CD4-positive, alpha-beta T cell treated with Interleukin-6 for 4 hours (primary cell): ENCODE measurements around the gene RXRA.

ENCODE experiments used
- DNase-seq: peaks from one replicate; pipeline ENCODE4 v3.0.0-alpha.2; 2020; ENCODE audit warnings: mixed read lengths

The RXRA gene

DNA sequence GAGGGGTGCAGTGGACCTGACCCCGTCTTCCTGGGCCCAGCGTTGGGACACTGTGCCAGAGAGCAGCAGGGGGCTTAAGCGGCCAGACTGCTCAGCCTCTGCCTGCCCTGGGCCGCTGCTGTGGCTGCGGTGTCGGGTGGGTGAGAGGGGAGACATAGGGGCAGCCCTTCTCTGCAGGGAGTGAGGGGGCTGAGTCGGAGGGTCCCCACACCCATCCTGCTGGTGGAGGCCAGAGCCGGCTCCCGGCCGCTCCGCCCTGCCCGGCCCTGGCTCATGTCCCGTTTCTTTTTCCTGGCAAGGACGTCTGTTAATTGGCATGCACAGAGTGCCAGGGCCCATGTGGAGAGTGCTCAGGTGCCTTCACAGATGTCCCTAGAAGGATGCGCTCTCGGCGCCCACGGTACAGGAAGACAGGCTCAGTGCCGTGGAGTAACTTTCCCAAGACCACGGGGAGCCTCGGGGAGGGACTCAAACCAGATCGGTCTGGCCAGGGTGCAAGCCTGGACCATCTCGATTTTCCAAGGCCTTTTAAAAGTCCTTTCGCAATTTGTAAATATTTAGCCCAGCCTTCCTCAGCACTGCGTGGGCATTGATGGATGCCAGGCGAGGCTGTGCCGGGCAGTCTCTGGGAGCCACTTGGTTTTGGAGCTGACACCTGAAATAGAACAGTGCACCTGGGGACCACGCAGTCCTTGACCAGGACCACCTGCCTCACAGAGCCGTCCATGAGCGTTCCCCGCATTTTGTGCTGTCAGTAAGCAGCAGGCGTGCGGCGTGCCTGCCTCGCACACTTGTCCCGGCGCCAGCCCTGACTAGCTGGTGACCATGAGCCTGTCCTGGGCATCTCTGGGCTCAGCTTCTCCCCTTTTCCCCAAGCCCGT is 60.9 kb downstream of the RXRA start:
- DNase-seq: no peak

DNA sequence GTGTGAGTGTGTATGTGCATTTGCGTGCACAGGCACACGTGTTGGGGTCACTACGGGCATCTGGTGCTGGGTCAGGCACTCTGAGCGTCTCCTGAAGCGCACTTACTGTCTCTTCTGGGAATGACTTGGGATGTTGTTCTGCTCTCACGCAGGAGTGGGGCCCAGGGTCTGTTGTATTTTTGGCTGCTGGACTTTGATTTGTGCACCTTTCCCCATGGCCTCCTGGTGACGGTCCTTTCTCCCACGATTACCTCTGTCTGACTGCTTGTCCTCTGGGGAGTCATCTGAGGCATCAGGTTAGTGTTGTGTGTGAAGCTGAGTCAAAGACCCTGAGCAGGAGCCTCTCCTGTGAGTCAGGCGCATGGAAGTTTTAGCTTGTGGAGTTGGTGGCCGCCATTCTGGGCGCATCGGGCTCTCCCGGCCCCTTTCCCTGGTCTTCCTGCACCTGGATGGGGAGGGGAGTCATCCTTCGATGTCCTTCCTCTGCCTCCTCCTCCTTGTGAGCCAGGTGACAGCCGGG is 62.1 kb downstream of the RXRA start:
- no peak for DNase-seq

DNA sequence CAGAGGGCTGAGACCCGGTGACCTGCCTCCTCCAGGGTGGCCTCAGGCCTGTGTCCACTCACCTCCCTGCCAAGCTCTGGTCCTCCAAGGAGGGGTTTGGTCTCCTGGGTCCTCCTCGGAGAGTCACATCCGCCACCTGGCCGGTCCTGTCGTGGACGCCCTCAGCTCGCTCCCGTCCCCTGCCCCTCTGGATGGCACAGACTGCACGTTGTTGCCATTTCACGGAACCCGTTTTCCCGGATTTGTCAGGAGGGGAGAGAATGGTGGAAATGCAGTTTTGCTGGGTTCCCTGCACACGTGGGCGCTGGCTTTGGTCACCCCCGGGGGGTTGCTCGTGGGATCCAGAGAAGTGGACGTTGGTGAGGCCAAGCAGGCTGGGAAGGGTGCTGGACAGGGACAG is 62.7 kb downstream of the RXRA start:
- no peak for DNase-seq

DNA sequence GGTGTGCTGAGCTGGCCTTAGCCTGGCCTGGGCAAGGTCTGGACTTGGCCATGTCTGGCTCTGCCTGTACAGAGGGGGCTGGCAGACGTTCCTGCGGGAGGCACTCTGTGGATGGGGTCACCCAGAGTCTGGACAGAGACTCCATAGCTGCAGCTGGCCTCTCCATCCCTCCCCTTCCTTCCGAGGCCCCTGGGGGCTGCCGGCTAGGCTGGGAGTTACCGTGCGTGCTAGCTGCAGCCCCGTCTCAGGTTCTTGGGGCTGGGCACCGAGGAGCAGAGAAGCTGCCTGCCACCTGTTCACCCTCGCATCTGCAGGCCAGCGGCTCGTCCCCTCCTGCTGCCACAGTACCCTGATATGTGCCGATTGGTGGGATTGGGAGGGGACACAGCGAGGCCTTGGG is 63.4 kb downstream of the RXRA start:
- DNase-seq: no peak

DNA sequence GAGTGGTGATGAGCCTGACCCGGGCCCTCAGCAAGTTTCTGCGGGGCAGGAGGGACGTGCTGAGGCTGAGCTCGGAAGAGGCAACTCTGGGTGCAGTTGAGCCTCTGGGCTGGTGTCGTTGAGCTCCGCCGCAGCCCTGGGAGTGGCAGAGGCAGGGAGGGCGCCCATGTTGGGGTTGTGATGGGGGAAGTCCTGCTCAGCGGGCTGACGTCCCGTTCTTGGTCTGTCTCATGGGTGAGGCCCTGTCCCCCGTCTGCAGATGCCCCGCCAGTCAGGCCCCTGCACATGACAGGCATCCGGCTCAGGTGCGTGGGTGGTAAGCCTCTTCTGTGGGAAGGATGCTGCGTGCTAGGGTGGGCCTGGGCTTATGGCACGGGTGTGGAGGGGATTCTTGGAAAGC is 64.3 kb downstream of the RXRA start:
- peak; percentile 71 for DNase-seq

DNA sequence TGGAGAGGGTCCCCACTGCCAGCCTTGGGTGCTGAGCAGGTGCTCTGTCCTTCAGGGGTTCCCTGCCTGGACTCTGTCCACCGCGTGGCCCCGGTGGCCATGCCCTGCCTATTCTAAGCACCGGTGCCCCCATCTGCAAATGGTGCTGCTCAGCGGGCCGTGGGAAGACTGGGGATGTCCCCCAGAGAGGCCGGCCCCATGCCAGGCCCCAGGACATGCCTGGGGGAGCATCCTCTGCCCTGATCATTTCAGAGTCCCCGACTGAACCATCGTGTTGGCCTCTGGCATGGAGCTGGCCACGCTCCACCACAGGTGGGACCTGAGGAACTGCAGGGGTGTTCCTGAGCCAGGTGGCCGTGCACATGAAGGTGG is 64.7 kb downstream of the RXRA start:
- DNase-seq: no peak

DNA sequence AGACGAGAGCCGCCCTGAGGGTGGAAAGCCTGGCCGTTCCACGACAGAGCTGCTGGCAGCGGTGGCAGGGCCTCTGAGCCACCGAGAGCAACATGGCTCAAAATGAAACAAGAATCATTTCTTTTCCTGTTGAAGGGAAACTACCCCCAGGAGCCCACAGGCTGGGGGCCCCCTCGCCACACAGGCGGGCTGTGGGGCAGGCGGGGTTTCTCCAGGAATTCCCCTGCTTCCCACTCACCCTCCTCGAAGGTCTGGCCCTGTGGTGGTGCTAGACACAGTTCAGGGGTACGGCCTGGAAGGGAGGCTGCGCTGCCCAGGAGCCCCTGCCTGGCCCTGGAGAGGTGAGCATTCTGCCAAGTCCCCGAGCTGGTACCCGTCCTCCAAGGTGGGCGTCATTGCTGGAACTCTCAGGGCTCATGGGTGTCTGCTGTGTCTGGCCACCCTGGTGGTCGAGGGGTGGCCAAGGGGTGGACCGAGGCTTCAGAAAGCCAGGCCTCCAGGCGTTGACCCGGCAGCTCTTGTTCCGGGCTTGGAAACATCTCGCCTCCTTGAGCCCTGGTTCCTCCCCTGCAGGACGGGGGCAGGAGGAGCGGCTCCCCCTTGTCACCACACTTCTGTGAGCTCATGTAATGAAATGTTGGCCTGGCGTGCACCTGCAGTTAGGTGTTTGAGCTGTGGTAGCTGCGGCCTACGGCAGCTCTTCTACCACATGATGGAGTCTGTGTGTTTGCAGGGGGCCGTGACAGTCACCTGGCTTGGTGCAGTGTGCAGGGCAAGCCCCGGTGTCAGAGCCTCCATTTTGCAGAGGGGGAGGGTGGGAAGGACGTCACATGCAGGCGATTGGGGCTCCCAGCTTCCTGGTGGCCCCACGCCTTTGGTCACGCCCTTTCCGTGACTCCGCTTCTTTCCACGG is 65.3 kb downstream of the RXRA start:
- peak; percentile 65 for DNase-seq

DNA sequence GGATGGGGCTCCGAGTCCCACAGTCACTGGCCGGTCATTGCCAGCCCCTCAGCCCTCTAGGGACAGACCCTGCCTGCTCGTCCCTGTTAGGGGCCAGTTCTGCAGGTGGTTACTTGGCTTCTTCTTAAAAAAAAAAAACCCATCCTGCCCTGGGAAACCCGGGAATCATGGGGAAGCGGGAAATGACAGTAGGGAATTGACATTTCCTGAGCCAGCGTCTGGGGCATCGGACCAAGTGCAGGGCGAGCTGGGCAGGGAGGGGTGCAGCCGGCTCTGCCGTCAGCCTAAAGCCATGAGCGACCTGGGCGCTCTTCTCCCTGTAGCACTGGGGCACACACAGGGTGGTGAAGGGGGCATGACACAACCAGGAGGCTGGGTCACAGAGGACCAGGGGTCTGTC is 66.6 kb downstream of the RXRA start:
- no peak for DNase-seq

DNA sequence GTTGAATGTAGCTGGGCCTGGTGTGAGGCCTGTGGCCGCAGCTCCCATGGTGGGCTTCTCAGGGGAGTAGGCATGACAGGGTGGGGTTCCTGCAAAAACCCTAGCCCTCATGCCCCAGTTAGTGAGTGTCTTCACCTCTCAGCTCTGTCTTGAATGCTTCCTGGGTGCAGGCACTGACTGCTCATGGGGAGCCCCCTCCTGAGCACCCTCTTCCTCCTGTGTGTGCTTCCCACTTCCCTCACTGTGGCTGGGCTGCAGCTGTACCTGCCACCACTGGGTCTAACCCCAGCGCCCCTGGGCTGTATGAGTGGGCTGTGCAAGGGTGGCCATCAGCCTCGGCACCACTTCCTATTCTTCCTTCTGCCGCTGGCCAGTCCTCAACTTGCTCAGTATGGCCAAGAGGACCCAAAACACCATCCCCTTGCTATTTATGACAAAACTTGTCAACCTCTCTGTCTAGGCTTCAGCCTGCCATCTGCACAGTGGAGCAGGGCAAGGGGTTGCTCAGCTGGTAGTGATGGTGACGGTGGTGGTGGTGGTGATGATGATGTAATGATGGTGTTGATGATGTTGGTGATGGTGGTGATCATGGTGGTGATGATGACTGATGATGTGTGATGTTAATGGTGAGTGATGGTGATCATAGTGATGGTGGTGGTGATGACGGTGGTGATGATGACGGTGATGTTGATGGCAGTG is 67.5 kb downstream of the RXRA start:
- DNase-seq: no peak

DNA sequence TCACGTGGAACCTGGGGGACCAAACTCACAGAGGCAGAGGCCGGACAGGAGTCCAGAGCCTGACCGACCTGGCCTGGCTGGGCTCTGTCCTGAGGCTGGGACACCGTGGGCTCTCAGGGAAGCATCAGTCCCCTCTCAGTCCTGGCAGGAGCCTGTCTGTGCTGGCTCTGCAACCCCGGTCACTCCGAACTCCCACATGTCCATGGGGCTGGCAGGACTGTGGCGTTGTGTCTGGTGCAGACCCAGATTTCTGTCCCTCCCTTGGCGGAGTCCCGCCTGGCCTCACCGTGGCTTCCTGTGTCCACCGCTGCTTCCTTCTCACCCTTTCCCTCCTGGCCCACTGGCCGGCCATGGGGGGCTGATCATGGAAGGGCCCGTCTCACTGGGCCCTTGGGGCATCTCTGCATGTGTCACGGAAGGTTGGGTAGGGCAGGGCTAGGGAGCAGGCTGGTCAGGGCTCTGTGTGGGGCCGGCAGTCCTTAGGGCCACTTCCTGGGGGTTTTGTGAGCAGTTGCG is 68.8 kb downstream of the RXRA start:
- no peak for DNase-seq

DNA sequence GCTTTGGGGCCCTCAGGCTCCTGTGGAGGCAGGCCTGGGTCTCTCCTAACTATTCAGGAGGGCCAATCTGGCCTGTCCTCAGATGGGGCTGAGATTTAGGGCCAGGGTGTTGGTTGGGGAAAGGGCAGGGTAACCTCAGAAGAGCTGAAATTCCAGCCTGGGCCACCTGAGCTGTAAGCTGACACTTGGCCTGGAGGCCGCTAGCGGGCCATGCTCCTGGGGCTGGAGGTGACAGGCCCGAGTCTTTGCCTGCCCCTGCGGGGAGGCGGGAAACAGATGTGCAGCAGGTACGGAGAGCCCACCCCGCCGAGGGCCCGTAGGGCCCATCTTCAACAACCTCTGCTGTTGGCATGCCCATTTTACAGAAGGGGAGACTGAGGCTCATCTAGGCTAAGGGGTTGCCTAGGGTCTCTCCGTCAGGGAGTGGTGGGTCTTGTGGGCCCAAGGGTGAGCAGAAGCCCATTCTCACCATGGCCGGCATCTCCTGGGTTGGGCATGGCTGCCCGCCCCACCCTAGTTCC is 69.5 kb downstream of the RXRA start:
- DNase-seq: no peak

DNA sequence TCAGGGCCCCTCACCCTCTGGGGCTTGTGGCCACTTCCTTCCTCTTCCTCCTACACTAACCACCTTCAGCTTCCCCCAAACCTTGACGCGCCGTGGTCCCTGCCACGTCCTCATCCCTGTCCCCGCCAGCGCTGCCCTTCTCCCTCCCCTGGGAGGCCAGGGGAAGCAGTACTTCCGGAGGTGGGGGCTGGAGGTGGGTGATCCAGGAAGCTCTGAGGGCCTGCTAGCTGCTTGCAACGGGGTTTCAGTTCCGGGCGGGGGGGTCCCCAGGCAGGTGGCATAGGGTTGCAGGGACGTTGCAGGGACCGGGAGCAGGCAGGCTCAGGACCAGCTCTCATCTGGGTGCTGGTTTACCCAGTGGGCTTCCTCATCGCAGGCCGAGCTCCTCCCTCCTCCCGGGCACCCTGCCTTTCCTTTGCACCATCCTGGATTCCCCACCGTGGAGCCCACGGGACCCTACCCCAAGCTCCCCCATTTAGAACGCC is 70.0 kb downstream of the RXRA start:
- peak; percentile 56 for DNase-seq

DNA sequence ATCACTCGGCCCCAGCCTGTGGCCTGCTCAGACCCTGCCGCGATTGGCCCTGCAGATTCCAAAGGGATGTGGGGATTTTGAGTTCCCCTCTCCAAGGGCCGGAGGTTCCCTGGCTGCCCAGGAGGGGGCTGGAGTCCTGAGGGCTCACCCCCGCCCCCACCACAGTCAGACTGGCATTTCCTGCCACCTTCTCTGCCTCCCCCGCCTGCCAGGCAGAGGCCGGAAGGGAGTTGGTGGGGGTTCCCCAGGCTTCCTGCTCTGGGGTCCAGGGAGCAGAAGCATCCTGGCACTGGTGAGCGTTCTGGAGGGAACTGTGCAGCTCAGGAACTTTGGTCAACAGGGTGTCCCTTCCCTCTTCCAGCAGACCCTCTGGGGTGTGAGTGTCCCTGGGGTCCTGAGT is 70.6 kb downstream of the RXRA start:
- peak; percentile 74 for DNase-seq

DNA sequence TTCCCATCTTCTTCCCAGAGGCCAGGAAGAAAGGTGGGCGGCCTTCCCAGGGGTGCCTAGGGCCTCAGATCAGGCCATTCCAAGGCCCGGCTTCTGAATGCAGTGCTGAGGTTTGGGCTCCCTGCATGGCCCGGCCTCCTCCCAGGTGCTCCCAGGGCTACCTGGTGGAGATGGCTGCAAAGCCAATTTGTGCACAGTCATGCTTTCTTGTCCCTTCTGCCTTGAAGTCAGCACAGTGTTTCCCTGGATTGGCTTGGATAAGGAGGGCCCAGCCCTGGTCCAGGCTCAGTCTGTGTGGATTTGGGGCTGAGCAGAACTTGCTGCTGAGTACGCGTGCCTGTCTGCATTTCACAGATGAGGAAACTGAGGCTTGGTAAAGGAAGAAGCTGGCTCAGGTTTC is 72.5 kb downstream of the RXRA start:
- DNase-seq: no peak

DNA sequence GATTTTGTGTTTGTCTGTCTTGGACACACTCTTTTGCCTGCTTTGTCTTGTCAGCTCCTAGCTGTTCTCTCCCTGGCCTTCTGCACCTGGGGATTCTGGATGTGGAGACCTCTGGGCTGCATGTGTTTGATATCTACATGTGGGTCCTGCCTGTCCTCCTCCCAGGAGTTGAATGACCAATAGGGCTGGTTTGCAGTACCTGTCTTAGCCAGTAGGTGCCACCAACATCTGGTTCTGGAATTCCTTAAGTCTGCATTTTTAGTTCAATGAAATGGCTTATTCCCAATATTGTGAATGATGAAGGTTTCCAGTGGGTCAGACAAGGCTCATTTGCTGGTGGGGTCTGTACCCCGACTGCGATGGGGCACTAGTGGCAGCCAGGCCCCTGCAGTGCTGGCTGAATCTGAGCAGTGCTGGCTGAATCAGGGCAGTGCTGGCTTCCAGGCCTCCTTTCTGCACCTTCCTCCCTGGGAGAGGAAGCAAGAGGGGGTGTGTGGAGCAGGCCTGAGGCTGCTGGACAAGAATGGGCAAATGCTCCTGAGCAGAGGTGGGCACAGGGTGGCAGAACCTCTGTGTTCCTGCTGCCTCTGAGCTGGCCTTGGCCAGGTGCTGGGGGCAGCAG is 73.3 kb downstream of the RXRA start:
- no peak for DNase-seq

DNA sequence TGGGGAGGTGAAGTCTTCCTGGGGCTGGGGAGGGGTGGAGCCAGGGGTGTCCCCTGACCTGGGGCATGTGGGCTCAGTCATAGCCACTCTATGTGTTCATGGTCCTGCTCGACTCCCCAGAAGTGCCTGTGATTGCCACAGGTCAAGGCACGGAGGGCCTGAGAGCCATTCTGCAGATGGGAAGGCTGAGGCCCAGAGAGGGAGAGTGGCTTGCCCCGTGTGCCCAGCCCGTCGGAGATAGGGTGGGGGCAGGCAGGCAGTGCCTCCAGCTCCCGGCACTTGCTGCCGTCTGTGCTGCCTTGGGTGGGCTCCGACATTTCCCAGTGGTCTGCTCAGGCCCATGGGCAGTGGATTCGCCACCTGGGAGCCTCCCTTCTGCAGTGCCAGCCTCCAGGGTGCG is 74.0 kb downstream of the RXRA start:
- DNase-seq: no peak

DNA sequence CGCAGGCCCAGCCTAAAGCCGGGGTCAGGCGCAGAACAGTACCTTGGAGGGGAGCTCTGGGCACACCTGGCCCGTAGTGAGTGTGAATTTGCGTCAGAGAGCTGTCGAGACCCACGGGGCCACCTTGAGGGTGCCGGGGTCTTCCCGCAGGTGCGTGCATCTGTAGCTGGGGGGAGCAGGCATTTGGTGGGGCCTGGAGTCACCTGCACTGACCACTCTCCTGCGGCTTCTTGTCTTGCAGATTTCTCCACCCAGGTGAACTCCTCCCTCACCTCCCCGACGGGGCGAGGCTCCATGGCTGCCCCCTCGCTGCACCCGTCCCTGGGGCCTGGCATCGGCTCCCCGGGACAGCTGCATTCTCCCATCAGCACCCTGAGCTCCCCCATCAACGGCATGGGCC is 75.1 kb downstream of the RXRA start:
- DNase-seq: no peak

DNA sequence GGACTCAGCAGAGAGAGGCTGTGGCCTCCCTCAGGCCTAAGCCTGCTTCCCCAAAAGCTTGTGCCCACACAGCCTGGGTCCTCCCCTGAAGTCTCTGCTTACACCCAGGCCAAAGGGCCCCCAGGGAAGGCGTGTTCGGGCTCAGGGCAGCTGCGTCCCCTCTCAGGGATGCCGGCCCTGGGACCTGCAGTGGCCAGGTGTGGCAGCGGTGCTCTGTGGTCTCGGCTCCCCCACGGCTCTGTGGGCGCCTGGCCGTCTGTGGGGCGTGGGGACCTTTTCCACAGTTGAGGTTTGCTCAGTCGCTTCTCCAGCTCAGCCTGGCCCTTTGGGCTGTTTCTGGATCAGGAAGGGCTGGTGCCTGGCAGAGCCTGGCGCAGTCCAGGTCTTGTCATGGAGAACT is 75.9 kb downstream of the RXRA start:
- DNase-seq: no peak

DNA sequence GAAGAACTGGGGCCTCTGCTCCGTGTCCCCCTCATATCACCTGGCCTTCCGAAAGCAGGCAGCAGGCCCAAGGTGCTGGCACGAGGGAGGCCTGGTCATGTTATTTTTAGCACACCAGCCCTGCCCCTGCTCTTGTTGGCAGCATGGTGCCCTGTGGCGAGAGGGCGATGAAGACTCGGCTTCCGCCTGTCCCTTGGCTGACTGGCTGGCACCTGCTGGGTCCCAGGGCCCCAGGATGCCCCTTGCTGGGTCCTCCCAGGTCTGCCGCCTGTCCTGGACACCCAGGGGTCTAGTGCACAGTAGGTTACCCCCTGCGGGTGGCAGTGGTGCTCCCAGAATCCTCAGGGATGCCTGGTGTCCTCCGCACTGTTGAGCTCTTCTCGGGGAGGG is 77.0 kb downstream of the RXRA start:
- DNase-seq: no peak

DNA sequence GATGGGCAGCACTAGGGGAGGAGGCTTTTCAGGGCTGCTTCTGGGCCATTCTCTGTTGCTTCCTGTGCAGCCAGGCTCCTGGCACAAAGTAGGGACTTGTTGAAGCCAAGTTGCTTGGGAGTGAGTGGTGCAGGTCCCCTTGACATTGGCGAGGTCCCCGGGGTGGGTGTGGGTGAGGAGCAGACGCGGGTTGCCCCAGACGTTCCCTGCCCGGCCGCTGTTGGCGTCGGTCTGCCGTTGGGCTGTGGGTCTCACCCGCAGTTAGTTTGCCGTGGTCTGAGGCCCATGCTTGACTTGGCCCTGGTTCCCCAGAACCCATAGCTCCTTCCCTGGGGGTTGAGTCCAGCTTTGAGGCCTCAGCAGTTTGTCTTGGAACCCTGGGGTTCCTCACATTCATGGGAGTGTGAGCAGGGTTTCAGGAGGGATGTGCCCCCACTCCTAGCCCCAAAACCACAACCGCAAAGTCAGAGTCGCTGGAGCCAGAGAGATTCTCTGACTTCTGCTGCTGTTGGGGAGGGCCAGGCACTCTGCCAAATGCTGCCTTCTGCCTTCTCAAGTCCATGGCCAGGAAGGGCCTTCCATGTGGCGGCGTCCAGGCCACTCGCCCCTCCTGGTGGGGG is 77.5 kb downstream of the RXRA start:
- peak; percentile 66 for DNase-seq
